Astrocyte of the cerebellum (primary cell): ENCODE measurements around the gene ZFP30.

ENCODE experiments used
- DNase-seq: peaks from one replicate; pipeline ENCODE4 v3.0.0-alpha.2; 2011; ENCODE audit warnings: low read depth
- H3K4me3 ChIP-seq: 2 replicates; pipeline ENCODE4 v1.5.1; 2011; ENCODE audit warnings: mild to moderate bottlenecking, low read depth, low read length, moderate library complexity
- CTCF ChIP-seq: IDR thresholded peaks from 2 replicates; pipeline ENCODE4 v1.5.1; 2012; ENCODE audit warnings: low read length, low read depth, moderate library complexity, mild to moderate bottlenecking; ENCODE audit errors: missing control alignments
- in situ Hi-C: cut with HindIII; loops from 2 replicates; pipeline ENCODE4 v1.10.0; 2017; ENCODE audit warnings: low sequenced_read_pairs

The ZFP30 gene

GRCh38 chr19:37565370-37565669, 89.9 kb downstream of the ZFP30 start:
- TF ChIP-seq CTCF, result no peak
- in situ Hi-C loops, result no loop called here
- no peak overlapping the region for H3K4me3 ChIP-seq
- no peak for DNase-seq

GRCh38 chr19:37564624-37565369, 90.5 kb downstream of the ZFP30 start:
- no peak overlapping the region for H3K4me3 ChIP-seq
- no peak for TF ChIP-seq CTCF
- in situ Hi-C loops, result no loop called here
- DNase-seq, result no peak
